ENCODE results near the gene DOCK6. TPM values are rescaled to one million over a fixed set of nuclear protein-coding genes. Genes with fewer than 3 reads are reported as not detected.

DOCK6 gene
- total RNA-seq, 1 experiment from 2014 or later, result 23.6 TPM

DNA sequence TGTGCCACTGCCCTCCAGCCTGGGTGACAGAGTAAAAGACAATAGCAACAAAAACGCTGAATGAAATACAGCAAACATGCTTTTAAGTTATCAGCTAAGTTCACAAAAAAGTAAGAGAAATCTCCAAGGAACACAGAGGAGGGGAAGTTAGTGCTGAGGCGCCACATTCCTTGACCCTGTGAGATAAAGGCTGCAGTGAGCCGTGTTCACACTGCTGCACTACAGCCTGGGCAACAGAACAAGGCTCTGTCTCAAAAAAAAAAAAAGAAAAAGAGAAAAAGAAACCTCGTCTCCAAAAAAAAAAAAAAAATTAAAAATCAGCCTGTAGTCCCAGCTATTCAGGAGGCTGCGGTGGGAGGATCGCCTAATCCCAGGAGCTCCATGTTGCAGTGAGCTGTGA lies 16.3 kb upstream of the DOCK6 start:
- no peak for DNase-seq (ENCODE audit: low spot score)
- in situ Hi-C loops (cut with HindIII; ENCODE audit: low sequenced_read_pairs), result no loop called here

DNA sequence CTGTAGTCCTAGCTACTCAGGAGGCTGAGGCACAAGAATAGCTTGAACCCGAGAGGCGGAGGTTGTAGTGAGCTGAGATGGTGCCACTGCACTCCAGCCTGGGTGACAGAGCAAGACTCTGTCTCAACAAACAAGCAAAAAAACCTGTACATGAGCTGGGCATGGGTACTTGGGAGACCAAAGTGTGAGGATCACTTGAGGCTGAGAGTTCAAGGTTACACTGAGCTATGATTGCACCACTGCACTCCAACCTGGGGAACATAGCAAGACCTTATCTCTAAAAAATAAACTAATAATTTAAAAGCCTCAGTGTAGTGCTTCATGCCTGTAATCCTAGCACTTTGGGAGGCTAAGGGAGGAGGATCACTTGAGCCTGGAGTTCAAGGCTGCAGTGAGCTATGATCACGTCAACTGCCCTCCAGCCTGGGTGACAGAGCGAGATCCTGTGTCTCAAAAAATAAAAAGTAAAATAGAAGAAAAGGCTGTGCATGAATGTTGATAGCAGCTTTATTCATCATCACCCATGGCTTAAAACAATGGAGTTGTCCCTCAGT lies 12.3 kb upstream of the DOCK6 start:
- in situ Hi-C loops (cut with HindIII; ENCODE audit: low sequenced_read_pairs), result no loop called here
- DNase-seq (ENCODE audit: low spot score), result no peak

DNA sequence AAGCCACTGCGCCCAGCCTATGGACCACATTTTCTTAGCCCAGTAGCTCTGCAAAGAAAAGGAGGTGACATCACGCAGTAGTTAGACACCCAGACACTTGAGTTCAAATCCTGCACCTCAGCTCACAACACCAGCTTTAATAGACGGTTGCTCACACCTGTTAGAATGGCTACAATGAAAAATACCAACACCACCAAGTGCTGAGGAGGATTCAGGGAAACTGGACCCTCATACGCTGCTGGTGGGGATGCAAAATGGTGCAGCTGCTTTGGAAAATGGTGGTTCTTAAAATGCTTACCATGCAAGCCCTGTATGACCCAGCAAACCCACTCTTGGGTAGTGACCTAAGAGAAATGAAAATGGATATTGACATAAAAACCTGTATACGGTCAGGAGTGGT lies 11.7 kb upstream of the DOCK6 start:
- DNase-seq (ENCODE audit: low spot score), result no peak
- in situ Hi-C loops (cut with HindIII; ENCODE audit: low sequenced_read_pairs), result no loop called here

DNA sequence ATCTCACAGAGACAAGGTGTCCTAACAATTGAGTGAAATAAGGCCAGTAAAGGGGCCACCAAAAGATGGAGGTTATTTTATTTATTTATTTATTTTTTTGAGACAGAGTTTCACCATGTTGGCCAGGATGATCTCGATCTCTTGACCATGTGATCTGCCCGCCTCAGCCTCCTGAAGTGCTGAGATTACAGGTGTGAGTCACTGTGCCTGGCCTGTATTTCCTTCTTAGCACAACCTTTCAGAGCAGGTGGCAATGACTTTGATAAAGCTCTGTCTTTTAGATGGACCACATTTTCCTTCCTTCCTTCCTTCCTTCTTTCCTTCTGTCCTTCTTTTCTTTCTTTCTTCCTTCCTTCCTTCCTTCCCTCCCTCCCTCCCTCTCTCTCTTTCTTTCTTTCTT lies 11.0 kb upstream of the DOCK6 start:
- no peak for DNase-seq (ENCODE audit: low spot score)
- in situ Hi-C loops (cut with HindIII; ENCODE audit: low sequenced_read_pairs), result no loop called here

DNA sequence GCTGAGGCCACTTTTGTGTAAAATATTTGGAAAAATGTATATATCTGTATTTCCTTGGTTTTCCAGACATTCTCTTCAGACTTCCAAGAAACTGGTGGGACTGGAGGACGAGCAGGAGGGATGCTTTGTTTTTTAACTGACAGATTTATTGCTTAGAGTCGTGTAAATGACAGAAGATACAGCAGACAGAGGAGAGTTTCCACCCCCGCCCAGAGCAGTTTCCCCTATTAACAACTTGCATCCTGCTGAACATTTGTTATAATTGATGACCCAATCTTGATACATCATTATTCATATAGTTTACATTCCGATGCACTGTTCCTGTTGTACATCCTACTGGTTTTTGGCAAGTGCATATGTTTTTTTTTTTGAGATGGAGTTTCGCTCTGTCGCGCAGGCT lies 7.1 kb upstream of the DOCK6 start:
- no peak for DNase-seq (ENCODE audit: low spot score)
- in situ Hi-C loops (cut with HindIII; ENCODE audit: low sequenced_read_pairs), result no loop called here

DNA sequence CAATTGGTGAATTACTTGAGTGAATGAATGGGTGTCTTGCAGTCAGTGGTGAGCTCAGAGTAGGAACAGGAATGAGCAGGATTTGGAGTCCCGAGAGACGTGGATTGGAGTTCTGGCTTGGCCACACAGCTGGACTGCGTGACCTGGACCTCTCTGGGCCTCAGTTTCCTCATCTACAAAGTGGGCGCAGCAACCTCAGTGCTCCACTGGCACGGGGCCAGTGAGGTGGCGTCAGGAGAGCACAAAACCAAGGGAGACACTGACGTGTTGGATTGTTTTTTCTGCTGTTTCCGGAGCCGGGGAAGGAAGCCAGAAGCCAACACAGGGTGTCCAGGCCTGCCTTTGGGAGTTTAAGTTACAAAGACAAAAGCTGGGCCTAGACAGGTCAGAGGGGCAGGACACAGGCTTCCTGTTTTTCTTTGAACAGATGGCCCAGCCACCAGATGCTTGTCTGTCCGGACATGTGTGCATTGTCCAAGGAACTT lies 6.5 kb upstream of the DOCK6 start:
- in situ Hi-C loops (cut with HindIII; ENCODE audit: low sequenced_read_pairs), result no loop called here
- DNase-seq (ENCODE audit: low spot score), result no peak

DNA sequence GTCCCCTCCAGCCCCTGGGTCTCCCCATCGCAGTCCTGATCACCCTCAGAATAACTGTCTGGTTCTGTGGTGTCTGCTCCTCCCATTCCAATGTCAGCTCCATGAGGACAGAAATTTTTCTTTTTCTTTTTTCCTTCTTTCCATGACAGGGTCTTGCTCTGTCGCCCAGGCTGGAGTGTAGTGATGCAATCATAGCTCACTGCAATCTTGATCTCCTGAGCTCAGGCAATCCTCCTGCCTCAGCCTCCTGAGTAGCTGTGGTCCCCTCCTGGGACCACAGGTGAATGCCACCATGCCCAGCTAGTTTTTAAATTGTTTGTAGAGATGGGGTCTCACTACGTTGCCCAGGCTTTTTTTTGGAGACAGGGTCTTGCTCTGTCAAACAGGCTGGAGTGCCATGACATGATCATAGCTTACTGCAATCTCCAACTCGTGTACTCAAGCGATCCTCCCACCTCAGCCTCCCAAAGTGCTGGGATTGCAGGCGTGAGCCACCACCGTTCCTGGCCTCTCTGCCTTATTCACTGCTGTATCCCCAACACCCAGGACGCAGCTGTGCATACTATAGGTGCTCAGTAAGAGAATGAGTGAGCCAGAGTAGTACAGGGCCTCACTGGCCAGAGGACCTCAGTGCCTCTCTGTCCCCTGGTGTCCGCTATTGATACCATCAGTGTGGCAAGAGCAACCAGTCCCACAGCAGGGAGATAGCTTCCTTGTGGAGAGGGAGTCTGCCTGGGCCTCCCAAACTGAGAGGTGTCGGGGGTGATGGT lies 5.2 kb upstream of the DOCK6 start:
- DNase-seq (ENCODE audit: low spot score), result no peak
- in situ Hi-C loops (cut with HindIII; ENCODE audit: low sequenced_read_pairs), result no loop called here

DNA sequence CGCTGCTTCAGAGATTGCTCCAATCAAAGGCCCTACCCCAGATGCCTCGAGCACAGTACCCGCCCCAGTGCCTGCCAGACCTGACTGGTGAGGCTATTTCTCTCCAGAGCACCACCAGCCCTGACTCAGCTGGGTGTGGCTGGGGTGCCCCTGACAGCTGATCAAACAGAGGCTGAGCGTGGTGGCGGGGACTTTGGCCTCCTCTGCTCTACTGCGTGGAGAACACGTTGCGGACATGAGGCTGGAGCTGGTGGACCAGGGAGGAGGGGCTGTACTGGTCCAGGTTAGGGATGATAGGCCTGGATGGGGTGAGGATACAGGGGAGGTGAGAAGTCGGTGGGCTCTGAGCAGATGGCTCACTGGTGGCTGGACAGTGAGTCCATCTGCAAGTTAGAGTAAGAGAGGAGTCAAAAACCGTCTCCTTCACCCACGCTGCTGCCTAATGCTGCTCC lies 3.5 kb upstream of the DOCK6 start:
- in situ Hi-C loops (cut with HindIII; ENCODE audit: low sequenced_read_pairs), result no loop called here
- no peak for DNase-seq (ENCODE audit: low spot score)

DNA sequence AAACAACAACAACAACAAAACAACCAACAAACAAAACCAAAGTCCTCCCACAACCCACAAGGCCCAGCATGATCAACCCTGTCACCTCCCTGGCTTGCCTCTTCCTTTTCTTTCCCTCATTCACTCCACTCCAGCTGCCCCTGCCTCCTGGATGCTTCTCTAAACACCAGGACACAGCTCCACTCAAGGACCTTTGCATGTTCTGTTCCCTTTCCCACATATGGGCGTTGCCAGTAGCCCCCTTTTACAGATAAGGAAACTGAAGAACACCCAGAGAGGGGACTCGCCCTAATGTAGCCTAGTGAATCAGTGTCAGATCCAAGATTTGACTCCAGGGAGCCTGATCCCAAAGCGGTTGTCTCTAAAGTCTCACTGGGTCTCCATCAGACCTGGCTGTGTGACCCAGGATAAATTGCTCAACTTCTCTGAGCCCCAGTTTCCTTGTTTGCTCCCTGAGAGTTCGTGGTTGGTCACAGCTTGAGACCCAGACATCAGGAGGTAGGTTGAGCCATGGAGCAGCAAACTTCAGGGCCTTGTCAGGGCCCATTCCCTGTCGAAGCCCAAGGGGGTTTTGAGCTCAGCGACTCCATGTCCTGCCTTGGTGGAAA lies 3.0 kb upstream of the DOCK6 start:
- no peak for DNase-seq (ENCODE audit: low spot score)
- in situ Hi-C loops (cut with HindIII; ENCODE audit: low sequenced_read_pairs), result no loop called here

DNA sequence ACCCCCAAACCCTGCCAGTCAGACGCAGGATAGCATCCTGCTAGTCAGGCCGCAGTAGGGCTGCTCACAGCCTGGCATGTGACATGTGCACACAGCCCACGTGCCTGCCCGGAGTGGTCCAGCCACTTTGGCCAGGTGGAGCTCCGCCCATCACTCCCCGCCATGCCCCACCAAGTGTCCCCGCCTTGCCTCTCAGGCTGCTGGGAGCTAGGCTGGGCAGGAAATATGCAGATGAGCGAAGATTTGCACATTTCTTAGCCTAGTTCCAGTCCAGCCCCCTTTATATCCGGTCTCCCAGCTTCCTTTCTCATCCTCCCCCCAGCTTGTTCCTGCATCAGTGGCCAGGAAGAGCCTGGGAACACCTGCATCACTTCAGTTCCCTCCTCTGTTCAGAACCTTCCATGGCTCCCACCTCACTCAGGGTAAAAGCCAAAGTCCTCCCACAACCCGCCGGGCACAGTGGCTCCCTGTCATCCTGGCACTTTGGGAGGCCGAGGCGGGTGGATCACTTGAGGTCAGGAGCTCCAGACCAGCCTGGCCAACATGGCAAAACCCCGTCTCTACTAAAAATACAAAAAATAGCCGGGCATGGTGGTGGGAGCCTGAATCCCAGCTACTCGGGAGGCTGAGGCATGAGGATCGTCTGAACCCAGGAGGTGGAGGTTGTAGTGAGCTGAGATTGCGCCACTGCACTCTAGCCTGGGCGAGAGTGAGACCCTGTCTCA lies 2.3 kb upstream of the DOCK6 start:
- no peak for DNase-seq (ENCODE audit: low spot score)
- in situ Hi-C loops (cut with HindIII; ENCODE audit: low sequenced_read_pairs), result no loop called here

DNA sequence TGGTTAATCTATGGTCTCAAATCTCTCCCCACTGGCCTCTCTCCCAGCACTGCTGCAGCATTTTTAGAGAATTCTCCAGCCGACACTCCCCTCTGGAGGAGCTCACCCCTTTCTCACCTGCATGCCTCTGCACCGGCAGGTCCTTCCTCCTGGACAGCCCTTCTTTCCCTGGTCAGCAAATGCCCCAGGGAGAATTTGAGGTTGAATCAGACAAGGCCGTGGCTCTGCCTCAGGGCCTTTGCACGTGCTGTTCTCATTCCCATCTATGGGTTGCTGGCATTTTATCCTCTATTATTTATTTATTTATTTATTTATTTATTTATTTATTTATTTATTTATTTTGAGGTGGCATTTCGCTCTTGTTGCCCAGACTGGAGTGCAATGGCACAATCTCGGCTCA lies 1.4 kb upstream of the DOCK6 start:
- no peak for DNase-seq (ENCODE audit: low spot score)
- in situ Hi-C loops (cut with HindIII; ENCODE audit: low sequenced_read_pairs), result no loop called here

DNA sequence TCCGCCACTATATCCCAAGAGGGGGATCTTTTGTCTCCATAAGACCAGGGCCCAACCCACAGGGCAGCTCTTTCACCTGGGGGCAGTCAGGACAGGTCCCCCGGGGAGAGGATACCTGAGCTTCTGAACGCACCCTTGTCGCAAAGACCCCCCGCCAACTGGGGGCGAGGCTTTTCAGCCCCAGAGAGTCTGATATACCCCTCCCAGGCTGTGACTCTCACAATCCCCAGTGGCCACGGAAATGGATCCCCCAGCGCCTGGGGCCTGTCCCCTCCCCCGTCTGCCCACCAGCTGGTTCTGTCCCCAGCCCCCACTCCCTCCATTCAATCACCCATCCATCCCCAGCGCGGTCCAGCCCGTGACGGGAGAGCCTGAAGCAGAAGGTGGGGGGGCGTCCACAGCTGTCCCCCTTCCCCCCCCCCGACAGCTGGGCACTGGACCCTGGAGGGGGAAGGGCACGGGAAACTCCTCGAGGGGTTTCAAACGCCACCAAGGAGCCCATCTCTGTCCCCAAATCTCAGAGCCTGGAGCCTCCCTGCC lies 823 bp downstream of the DOCK6 start:
- DNase-seq (ENCODE audit: low spot score), result no peak
- in situ Hi-C loops (cut with HindIII; ENCODE audit: low sequenced_read_pairs), result no loop called here

DNA sequence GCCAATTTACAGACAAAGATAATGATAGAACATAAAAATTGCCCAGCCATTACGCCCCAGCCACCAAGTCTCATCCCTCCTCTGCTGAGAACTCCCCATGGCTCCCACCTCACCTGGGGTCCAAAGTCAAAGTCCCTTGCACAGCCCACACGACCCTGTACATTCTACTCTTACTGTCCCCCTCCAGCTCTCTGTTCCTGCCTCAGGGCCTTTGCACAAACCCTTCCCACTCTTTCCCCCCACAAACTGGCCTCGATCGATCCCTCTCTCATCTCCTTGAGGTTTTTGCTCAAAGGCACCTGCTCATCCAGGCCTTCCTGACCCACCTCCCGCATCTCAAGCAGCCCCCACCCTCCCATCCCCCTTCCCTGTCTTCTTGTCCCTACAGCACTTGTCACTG lies 1.3 kb downstream of the DOCK6 start:
- in situ Hi-C loops (cut with HindIII; ENCODE audit: low sequenced_read_pairs), result no loop called here
- no peak for DNase-seq (ENCODE audit: low spot score)

DNA sequence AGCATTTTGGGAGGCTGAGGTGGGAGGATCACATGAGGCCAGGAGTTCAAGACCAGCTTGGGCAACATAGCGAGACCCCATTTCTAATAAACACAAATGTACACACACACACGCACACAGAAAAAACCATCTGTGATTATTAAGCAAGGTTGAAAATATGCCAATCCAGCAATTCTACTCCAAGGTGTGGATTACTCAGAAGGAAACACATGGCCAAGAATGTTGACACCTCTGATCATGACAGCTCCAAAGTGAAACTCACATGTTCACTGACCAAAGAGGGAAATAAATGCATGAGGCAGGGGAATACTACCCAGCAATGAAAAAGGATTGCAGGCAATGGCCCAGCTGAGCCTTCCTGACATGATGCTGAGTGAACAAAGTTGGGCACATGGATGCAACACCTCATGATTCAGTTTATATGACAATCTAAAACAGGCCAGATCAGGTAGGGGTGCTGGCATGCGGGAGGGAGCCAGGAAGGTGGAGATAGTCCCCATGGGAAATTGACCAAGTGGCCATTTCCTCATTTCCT lies 4.4 kb downstream of the DOCK6 start:
- in situ Hi-C loops (cut with HindIII; ENCODE audit: low sequenced_read_pairs), result no loop called here
- no peak for DNase-seq (ENCODE audit: low spot score)

DNA sequence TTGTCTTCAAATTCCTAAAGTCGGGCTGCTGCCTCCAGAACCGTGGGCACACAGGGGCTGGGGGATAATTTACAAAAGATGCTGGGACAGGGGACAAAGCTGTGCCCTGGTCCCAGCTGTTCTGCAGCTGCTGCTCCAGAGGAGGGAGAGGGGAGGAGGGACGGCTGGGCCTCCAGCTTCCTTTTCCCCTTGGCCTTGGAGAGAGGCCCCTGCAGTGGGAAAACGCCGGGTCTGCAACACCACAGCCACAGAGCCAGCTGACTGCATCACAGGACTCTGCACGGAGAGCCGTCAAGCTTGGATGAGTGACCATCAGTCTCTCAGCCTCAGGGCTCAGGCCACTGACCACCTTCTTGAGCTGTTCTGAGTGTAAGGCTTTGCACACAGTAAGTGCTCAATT lies 6.1 kb downstream of the DOCK6 start:
- in situ Hi-C loops (cut with HindIII; ENCODE audit: low sequenced_read_pairs), result no loop called here
- no peak for DNase-seq (ENCODE audit: low spot score)

DNA sequence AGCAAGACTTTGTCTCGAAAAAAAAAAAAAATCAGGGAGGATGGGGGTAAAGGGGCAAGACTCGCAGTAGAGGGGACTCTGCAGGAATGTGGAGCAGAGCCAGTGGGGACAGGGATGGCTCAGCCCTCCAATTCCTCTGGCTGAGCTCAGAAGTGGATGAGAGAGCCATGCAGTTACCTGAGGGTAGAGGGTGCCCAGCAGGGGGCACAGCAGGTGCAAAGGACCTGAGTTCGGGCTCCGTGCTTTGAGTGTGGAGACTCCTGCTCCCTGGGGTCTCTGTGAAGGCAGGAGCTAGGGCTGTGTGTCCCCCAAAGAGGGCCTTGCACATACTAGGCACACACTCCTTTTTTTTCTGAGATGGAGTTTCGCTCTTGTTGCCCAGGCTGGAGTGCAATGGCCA lies 7.7 kb downstream of the DOCK6 start:
- in situ Hi-C loops (cut with HindIII; ENCODE audit: low sequenced_read_pairs), result no loop called here
- DNase-seq (ENCODE audit: low spot score), result no peak

DNA sequence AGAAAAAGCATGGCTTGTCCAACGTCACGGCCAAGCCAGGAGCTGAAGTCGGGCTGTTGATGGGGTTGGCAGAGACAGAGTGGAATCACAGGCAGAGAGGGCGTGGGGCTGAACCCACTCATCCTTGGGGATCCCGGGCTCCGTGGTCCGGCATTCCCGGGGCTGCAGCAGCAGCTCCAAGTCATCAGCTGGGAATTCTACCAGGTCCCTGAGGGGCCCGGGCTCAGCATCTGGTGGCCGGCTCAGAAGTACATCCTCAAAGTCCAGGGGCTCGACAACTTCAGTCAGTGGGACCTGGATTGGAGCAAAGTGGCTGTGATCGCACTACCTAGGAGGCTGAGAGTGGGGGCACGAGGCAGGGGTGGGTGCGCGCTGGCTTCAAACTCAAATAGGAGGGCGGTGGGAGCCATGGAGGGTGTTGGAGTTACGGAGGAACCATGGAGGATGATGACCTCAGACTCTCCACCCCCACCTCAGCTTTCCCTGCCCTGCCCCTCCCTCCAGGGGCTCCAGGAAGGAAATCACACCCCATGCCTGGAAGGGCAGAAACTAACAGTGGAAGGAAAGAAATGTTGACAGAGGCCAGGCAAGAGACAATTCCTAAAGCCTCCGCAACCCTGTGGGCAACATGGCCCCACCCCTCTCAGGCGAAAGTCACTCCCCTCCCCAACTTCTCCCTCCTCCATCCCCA lies 9.5 kb downstream of the DOCK6 start:
- in situ Hi-C loops (cut with HindIII; ENCODE audit: low sequenced_read_pairs), result no loop called here
- no peak for DNase-seq (ENCODE audit: low spot score)

DNA sequence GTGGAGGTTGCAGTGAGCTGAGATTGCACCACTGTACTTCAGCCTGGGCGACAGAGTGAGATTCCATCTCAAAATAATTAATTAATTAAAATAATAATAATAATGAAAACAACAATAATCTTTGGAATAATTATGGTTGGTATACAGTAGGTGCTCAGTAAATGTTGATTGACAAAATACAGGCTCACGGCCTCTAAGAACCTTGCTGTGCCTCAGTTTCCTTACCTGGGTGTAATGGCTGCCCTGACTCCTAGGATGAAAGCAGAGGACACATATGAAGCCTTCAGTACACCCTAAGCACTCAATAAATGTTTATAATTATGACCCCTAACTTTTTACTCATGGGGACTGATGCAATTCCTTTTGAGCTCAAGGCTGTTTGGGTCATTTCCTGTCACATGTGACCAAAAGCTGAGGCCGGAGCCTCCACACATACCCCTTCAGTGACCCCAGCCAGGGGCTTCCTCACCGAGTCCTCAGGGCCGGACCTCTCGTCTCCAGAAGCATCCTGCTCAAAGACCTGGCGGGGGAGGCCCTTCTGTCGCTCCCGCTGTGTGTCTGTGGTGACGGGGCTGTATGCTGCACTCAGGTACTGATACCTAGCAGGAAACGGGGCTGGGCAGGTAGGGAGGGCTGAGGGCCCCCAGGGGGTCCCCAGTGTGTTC lies 10.5 kb downstream of the DOCK6 start:
- no peak for DNase-seq (ENCODE audit: low spot score)
- in situ Hi-C loops (cut with HindIII; ENCODE audit: low sequenced_read_pairs), result no loop called here

DNA sequence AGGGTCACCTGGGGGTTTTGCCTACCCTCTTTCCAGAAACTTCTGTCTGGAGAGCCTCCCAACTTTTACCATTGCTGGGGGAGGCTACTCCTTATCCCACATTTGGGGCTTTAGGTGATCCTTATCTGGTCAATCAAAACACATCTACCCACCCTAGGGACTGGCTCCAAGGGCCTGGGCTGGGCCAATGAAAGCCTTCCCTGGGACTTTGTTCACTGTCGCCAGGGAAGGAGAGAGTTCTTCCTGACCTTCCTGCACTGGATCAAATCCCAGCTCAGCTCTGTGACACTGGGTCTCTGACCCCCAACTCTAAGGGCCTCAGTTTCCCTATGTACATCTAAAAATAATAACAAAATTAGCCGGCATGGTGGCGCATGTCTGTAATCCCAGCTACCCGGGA lies 11.1 kb downstream of the DOCK6 start:
- in situ Hi-C loops (cut with HindIII; ENCODE audit: low sequenced_read_pairs), result no loop called here
- DNase-seq (ENCODE audit: low spot score), result no peak

Data from G401 (cell line).